Gastroesophageal sphincter (tissue), 4 donors: Measurements from ENCODE around the gene FHIT. TPM values are rescaled to one million over a fixed set of nuclear protein-coding genes. Genes with fewer than 3 reads are reported as not detected.

Source experiments
- ATAC-seq: fragments of 150-250 bp; one replicate; pipeline ENCODE4 v1.9.1; 2016; ENCODE audit warnings: mild to moderate bottlenecking, moderate library complexity
- H3K27ac ChIP-seq, 4 donors: fragments of 200-600 bp; sonication (generic) in 3 of 4; 1 replicate in 3 of 4; 2 replicates in 1 of 4; pipeline ENCODE4 v1.5.1; 2016 to 2019
- H3K27me3 ChIP-seq: fragments of 200-600 bp; sonication (generic); one replicate; pipeline ENCODE4 v1.5.1; 2019
- H3K36me3 ChIP-seq, 2 donors: fragments of 200-600 bp; sonication (generic); one replicate each; pipeline ENCODE4 v1.5.1; 2019; ENCODE audit warnings: control low read depth in 1 of 2
- H3K4me1 ChIP-seq, 3 donors: fragments of 200-600 bp; sonication (generic); 1 replicate in 2 of 3; 2 replicates in 1 of 3; pipeline ENCODE4 v1.5.1; 2016 to 2019; ENCODE audit warnings: control low read depth in 2 of 3
- H3K4me3 ChIP-seq, 2 donors: fragments of 200-600 bp; sonication (generic); one replicate each; pipeline ENCODE4 v1.5.1; 2019; ENCODE audit warnings: mild to moderate bottlenecking in 1 of 2, moderate library complexity in 1 of 2
- H3K9me3 ChIP-seq, 3 donors: fragments of 200-600 bp; sonication (generic); one replicate each; pipeline ENCODE4 v1.5.1; 2017 to 2019; ENCODE audit warnings: control low read depth in 2 of 3
- CTCF ChIP-seq, 4 experiments: fragments of 200-600 bp in 2 of 4; fragments of 450-650 bp in 2 of 4; sonication (generic) in 1 of 4; IDR thresholded peaks; one replicate each; pipeline ENCODE4 v1.5.1; 2017 to 2019; ENCODE audit warnings: antibody characterized with exemption in 4 of 4, mild to moderate bottlenecking in 2 of 4, moderate library complexity in 2 of 4
- EP300 ChIP-seq: sonication (generic); formaldehyde crosslinking; IDR thresholded peaks from one replicate; pipeline ENCODE4 v1.6.1; 2017; ENCODE audit warnings: antibody characterized with exemption, mild to moderate bottlenecking
- POLR2A ChIP-seq, 2 donors: fragments of 450-650 bp; IDR thresholded peaks; one replicate each; pipeline ENCODE4 v1.6.1; 2017; ENCODE audit warnings: antibody characterized with exemption in 2 of 2, mild to moderate bottlenecking in 2 of 2, moderate library complexity in 1 of 2
- POLR2AphosphoS5 ChIP-seq: sonication (generic); formaldehyde crosslinking; IDR thresholded peaks from one replicate; pipeline ENCODE4 v1.6.1; 2017; ENCODE audit warnings: antibody characterized with exemption
- WGBS, 2 donors: methylation state at CpG; one replicate each; pipeline ENCODE4 v1.1.5; 2018; ENCODE audit warnings: low coverage in 1 of 2; 5-methylcytosine and 5-hydroxymethylcytosine counted together
- total RNA-seq, 4 donors: library from RNA; depleted of rRNA; stranded (reverse); fragments of >200 nt; gene quantifications; one replicate each; pipeline ENCODE4 v1.1.0, GENCODE V29; 2016

Gene FHIT
- total RNA-seq, 4 donors from 2014 or later: 1.4 to 7.3 (median 3.9) TPM

GRCh38 chr3:61180206-61180605 lies 71.0 kb downstream of the FHIT start:
- Histone ChIP-seq H3K9me3 (no peaks in the 10 kb centered on the region), H3K27ac (no peak overlapping the region), H3K4me3 (no peak overlapping the region), H3K36me3 (no peaks in the 10 kb centered on the region), H3K27me3 (no peaks in the 10 kb centered on the region), H3K4me1 (peaks cover 0 to 11% (median 0%) of the 10 kb centered on the region in 3 donors)
- ATAC-seq: no peak
- 27 to 47% methylated on average over 2 of the region's 2 CpGs for WGBS, 2 donors
- no peak for TF ChIP-seq EP300
- no peak for TF ChIP-seq POLR2AphosphoS5
- TF ChIP-seq POLR2A (IDR thresholded peaks at IDR 0.05): no peak

GRCh38 chr3:61178167-61178566 lies 73.1 kb downstream of the FHIT start:
- 71 to 89% methylated on average over 3 of the region's 3 CpGs for WGBS, 2 donors
- TF ChIP-seq CTCF (IDR thresholded peaks at IDR 0.05): no peak
- no peak for TF ChIP-seq POLR2AphosphoS5
- no peak for TF ChIP-seq EP300
- TF ChIP-seq POLR2A (IDR thresholded peaks at IDR 0.05): no peak

GRCh38 chr3:61177450-61177849 lies 73.8 kb downstream of the FHIT start:
- H3K9me3 ChIP-seq: no peaks in the 10 kb centered on the region
- H3K36me3 ChIP-seq: no peaks in the 10 kb centered on the region
- H3K27ac ChIP-seq: no peak overlapping the region
- TF ChIP-seq POLR2AphosphoS5 (no peak), POLR2A (IDR thresholded peaks at IDR 0.05) (no peak), CTCF (IDR thresholded peaks at IDR 0.05) (no peak), EP300 (no peak)
- H3K4me3 ChIP-seq: no peak overlapping the region
- no peaks in the 10 kb centered on the region for H3K27me3 ChIP-seq
- peaks cover 0 to 7% (median 0%) of the 10 kb centered on the region in 3 donors for H3K4me1 ChIP-seq
- WGBS, 2 donors: 67 to 89% methylated on average over 2 of the region's 2 CpGs
- no peak for ATAC-seq

More at GRCh38 chr3:61178167-61178566, 73.1 kb downstream of the FHIT start:
- no peaks in the 10 kb centered on the region for H3K36me3 ChIP-seq
- no peak for ATAC-seq
- H3K9me3 ChIP-seq: no peaks in the 10 kb centered on the region
- peaks cover 0 to 7% (median 0%) of the 10 kb centered on the region in 3 donors for H3K4me1 ChIP-seq
- no peak overlapping the region for H3K4me3 ChIP-seq
- H3K27ac ChIP-seq: no peak overlapping the region
- H3K27me3 ChIP-seq: no peaks in the 10 kb centered on the region

GRCh38 chr3:61173676-61174075 lies 77.6 kb downstream of the FHIT start:
- Histone ChIP-seq H3K4me1 (no peaks in the 10 kb centered on the region), H3K9me3 (no peaks in the 10 kb centered on the region), H3K36me3 (no peaks in the 10 kb centered on the region), H3K27ac (no peak overlapping the region), H3K27me3 (no peaks in the 10 kb centered on the region), H3K4me3 (no peak overlapping the region)
- TF ChIP-seq CTCF (IDR thresholded peaks at IDR 0.05) (no peak), POLR2AphosphoS5 (no peak), EP300 (no peak), POLR2A (IDR thresholded peaks at IDR 0.05) (no peak)
- ATAC-seq: no peak

GRCh38 chr3:61172684-61173083 lies 78.6 kb downstream of the FHIT start:
- Histone ChIP-seq H3K9me3 (no peaks in the 10 kb centered on the region), H3K27ac (no peak overlapping the region), H3K36me3 (no peaks in the 10 kb centered on the region), H3K4me1 (no peaks in the 10 kb centered on the region), H3K27me3 (no peaks in the 10 kb centered on the region), H3K4me3 (no peak overlapping the region)
- no peak for TF ChIP-seq CTCF (IDR thresholded peaks at IDR 0.05)
- TF ChIP-seq EP300: no peak
- TF ChIP-seq POLR2AphosphoS5: no peak
- TF ChIP-seq POLR2A (IDR thresholded peaks at IDR 0.05): no peak
- WGBS, 2 donors: 20 to 54% methylated on average over 1 to 2 of the region's 2 CpGs
- ATAC-seq: no peak
